BE2C (cell line): Measurements from ENCODE around the gene GALNT2.

ENCODE experiments used
- DNase-seq: peaks from one replicate; pipeline ENCODE4 v3.0.0-alpha.2; 2020
- H3K27me3 ChIP-seq: fragments of 250-450 bp; sonication (Bioruptor Pico); 2 replicates; pipeline ENCODE4 v1.5.1; 2020; ENCODE audit warnings: mild to moderate bottlenecking
- H3K36me3 ChIP-seq: fragments of 250-450 bp; sonication (Bioruptor Pico); 2 replicates; pipeline ENCODE4 v1.5.1; 2020; ENCODE audit warnings: mild to moderate bottlenecking
- H3K4me1 ChIP-seq: fragments of 250-450 bp; sonication (Bioruptor Pico); 2 replicates; pipeline ENCODE4 v1.5.1; 2020
- H3K4me3 ChIP-seq: 2 replicates; pipeline ENCODE4 v1.5.1; 2011; ENCODE audit warnings: low read depth, low read length
- H3K9me3 ChIP-seq: fragments of 250-450 bp; sonication (Bioruptor Pico); 2 replicates; pipeline ENCODE4 v1.5.1; 2020
- TF ChIP-seq, protein P1 (sequence below): IDR thresholded peaks from 2 replicates; pipeline ENCODE4 v1.5.1; 2012; ENCODE audit warnings: mild to moderate bottlenecking, low read depth, low read length

GALNT2 gene

DNA sequence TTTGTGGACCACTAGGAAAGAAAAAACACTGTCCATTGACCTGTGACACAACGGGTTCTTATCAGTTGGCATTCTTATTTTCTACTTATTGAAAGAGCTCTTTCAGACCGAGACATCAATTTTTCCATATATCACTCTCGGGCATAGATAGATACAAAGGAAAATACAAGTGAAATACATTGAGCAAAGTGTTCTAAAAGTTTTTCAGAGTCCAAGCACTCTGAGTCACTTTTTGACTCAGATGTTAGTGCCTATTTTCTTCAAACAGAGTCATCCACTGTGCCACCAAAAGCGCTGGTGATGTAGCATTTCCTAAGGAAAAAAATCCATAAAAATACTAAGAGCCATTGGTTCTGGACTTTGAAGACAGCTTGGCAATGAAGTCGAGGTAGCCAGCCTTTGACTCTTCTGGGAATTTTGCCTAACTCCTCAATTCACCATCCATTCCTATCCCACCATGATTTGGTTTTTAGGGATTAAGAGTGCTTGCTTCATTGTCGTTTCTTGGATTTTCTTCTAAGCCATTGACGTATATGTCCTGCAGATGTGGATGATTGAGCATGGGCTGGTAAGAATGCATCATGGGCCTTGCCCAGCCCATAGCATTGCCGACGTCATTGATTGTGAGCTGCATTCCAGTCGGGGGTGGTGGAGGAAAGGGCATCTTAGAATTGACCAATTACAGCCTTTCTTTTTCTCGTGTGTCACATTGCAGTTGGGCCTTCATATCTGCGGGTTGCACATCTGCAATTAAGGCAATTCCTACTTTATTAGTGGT is 10.6 kb downstream of the GALNT2 start:
- no peak for DNase-seq
- no peaks in the 10 kb centered on the region for H3K4me1 ChIP-seq
- peaks cover 4% of the 10 kb centered on the region for H3K36me3 ChIP-seq

GRCh38 chr1:230079199-230080024 is 12.4 kb downstream of the GALNT2 start:
- Histone ChIP-seq H3K27me3 (no peaks in the 10 kb centered on the region), H3K4me3 (no peak overlapping the region), H3K36me3 (peaks cover 4% of the 10 kb centered on the region), H3K9me3 (no peaks in the 10 kb centered on the region), H3K4me1 (peaks cover 6% of the 10 kb centered on the region)
- TF ChIP-seq, protein P1, sequence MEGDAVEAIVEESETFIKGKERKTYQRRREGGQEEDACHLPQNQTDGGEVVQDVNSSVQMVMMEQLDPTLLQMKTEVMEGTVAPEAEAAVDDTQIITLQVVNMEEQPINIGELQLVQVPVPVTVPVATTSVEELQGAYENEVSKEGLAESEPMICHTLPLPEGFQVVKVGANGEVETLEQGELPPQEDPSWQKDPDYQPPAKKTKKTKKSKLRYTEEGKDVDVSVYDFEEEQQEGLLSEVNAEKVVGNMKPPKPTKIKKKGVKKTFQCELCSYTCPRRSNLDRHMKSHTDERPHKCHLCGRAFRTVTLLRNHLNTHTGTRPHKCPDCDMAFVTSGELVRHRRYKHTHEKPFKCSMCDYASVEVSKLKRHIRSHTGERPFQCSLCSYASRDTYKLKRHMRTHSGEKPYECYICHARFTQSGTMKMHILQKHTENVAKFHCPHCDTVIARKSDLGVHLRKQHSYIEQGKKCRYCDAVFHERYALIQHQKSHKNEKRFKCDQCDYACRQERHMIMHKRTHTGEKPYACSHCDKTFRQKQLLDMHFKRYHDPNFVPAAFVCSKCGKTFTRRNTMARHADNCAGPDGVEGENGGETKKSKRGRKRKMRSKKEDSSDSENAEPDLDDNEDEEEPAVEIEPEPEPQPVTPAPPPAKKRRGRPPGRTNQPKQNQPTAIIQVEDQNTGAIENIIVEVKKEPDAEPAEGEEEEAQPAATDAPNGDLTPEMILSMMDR, result no peak
- no peak for DNase-seq

More for the DNA sequence above, 10.6 kb downstream of the GALNT2 start:
- Histone ChIP-seq H3K9me3 (no peaks in the 10 kb centered on the region), H3K27me3 (no peaks in the 10 kb centered on the region), H3K4me3 (no peak overlapping the region)
- TF ChIP-seq, protein P1, result no peak

DNA sequence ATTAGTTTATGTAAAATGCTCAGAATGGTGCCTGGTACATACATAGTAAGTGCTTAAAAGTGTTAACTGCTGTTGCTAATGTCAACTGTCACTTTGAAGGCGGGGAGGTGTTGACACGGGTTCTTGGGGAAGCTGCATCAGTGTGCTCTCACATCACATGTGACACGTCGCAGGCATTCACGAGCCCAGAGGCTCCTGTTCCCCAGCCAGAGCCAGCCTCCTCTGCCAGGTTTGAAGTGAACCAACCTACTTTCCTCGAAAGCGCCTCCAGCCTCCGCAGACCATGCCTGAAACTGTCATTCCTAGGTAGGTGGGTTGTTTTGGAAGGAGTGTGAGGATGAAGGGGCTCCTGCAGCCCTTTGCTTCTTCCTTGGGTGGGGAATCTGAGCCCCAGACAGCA is 13.8 kb downstream of the GALNT2 start:
- DNase-seq, result no peak
- TF ChIP-seq, protein P1, result no peak
- Histone ChIP-seq H3K9me3 (no peaks in the 10 kb centered on the region), H3K4me1 (peaks cover 14% of the 10 kb centered on the region), H3K36me3 (peaks cover 4% of the 10 kb centered on the region), H3K27me3 (no peaks in the 10 kb centered on the region), H3K4me3 (no peak overlapping the region)

- peaks cover 19% of the 10 kb centered on the region for H3K4me1 ChIP-seq
- no peak overlapping the region for H3K4me3 ChIP-seq
- H3K27me3 ChIP-seq, result no peaks in the 10 kb centered on the region
- TF ChIP-seq, protein P1, result no peak
- H3K9me3 ChIP-seq, result no peaks in the 10 kb centered on the region
- peaks cover 4% of the 10 kb centered on the region for H3K36me3 ChIP-seq
- no peak for DNase-seq
Measured at GRCh38 chr1:230081751-230082150, 14.7 kb downstream of the GALNT2 start.

GRCh38 chr1:230082211-230082610 is 15.2 kb downstream of the GALNT2 start:
- Histone ChIP-seq H3K36me3 (peaks cover 4% of the 10 kb centered on the region), H3K27me3 (no peaks in the 10 kb centered on the region), H3K4me1 (peaks cover 21% of the 10 kb centered on the region), H3K4me3 (no peak overlapping the region), H3K9me3 (no peaks in the 10 kb centered on the region)
- no peak for DNase-seq
- TF ChIP-seq, protein P1, result no peak

DNA sequence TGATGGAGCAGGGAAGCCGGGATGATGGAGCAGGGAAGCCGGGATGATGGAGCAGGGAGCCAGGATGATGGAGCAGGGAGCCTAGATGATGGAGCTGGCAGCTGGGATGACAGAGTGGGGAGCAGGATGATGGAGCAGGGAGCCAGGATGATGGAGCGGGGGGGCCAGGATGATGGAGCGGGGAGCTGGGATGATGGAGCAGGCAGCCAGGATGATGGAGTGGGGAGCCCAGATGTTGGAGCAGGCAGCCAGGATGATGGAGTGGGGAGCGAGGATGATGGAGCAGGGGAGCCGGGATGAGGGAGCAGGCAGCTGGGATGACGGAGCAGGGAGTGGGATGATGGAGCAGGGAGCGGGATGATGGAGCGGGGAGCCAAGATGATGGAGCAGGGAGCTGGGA is 16.0 kb downstream of the GALNT2 start:
- Histone ChIP-seq H3K4me3 (no peak overlapping the region), H3K36me3 (peaks cover 4% of the 10 kb centered on the region), H3K4me1 (peaks cover 28% of the 10 kb centered on the region), H3K9me3 (no peaks in the 10 kb centered on the region), H3K27me3 (no peaks in the 10 kb centered on the region)
- no peak for DNase-seq
- TF ChIP-seq, protein P1, result no peak
